ENCODE data around the gene NUDT17.
A peak's percentile ranks its signal among the peaks of the same experiment; 100 is the strongest.

The NUDT17 gene

DNA sequence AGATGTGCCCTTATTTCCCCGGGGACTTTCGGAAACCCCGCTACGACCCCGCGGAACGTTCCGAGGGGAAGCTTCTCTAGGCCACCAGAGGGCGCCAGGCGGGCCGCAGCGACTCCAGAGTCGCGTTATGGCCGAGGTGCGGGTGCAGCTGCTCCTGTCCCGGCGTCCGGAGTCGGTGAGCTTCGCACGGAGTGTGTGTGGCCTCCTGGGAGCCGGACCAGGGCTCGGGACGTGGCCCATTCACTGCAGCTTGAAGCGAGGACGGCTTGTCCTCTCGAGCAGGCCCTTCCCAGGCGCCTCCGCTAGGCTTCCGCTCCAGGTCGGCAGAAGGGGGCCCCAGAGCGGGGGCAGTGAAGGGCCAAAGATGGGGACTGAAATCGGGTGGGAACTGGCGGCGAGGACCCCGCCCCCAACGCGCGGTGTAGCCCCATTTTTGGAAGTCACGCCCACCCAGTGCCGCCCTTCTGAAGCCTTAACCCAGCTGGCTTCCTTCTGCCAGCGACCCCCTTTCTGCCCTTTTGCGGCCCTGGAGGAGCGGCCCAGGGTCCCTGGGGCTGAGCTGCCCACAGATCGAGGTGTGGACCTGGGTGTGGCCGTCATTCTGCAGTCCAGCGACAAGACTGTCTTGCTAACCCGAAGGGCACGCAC lies at the start of gene NUDT17 (continued):
- TF ChIP-seq, protein P1, sequence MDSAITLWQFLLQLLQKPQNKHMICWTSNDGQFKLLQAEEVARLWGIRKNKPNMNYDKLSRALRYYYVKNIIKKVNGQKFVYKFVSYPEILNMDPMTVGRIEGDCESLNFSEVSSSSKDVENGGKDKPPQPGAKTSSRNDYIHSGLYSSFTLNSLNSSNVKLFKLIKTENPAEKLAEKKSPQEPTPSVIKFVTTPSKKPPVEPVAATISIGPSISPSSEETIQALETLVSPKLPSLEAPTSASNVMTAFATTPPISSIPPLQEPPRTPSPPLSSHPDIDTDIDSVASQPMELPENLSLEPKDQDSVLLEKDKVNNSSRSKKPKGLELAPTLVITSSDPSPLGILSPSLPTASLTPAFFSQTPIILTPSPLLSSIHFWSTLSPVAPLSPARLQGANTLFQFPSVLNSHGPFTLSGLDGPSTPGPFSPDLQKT (IDR thresholded peaks at IDR 0.05; ENCODE audit: borderline replicate concordance, low read depth, low read length) = no peak
- TF ChIP-seq, protein P2, sequence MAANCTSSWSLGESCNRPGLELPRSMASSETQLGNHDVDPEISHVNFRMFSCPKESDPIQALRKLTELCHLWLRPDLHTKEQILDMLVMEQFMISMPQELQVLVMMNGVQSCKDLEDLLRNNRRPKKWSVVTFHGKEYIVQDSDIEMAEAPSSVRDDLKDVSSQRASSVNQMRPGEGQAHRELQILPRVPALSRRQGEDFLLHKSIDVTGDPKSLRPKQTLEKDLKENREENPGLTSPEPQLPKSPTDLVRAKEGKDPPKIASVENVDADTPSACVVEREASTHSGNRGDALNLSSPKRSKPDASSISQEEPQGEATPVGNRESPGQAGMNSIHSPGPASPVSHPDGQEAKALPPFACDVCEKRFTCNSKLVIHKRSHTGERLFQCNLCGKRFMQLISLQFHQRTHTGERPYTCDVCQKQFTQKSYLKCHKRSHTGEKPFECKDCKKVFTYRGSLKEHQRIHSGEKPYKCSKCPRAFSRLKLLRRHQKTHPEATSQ (tag by site-specific recombination; IDR thresholded peaks at IDR 0.05) = no peak
- TF ChIP-seq ZNF48 (tag by site-specific recombination; IDR thresholded peaks at IDR 0.05) (no peak), ZNF513 (tag by site-specific recombination; IDR thresholded peaks at IDR 0.05) (0 out of 2 replicates have a peak, but pooled peaks have one; percentile 6), ZNF830 (tag by site-specific recombination; IDR thresholded peaks at IDR 0.05; ENCODE audit: low read depth) (no peak), ZNF324 (tag by site-specific recombination; IDR thresholded peaks at IDR 0.05) (peak; percentile 67; the same call in 1 of the 2 replicates), ZNF394 (tag by site-specific recombination; IDR thresholded peaks at IDR 0.05; ENCODE audit: borderline replicate concordance) (peak; percentile 90), ZNF175 (tag by site-specific recombination; IDR thresholded peaks at IDR 0.05) (no peak), ZNF529 (tag by site-specific recombination; IDR thresholded peaks at IDR 0.05; ENCODE audit: insufficient replicate concordance) (no peak), ZBTB48 (tag by site-specific recombination; IDR thresholded peaks at IDR 0.05) (peak; percentile 68; the same call in 1 of the 2 replicates), SP3 (tag by site-specific recombination; IDR thresholded peaks at IDR 0.05) (peak; percentile 64; the same call in 1 of the 2 replicates), ZNF530 (tag by site-specific recombination; IDR thresholded peaks at IDR 0.05; ENCODE audit: low read depth) (no peak), CTCF (tag by site-specific recombination; IDR thresholded peaks at IDR 0.05) (peak; percentile 96), ZNF354C (tag by site-specific recombination; IDR thresholded peaks at IDR 0.05; ENCODE audit: borderline replicate concordance, low read depth) (no peak), HOXA7 (CRISPR knock-in tag; IDR thresholded peaks at IDR 0.05; ENCODE audit: borderline replicate concordance) (no peak), ZNF292 (tag by site-specific recombination; IDR thresholded peaks at IDR 0.05; ENCODE audit: borderline replicate concordance, low read depth) (no peak), FEZF1 (tag by site-specific recombination; IDR thresholded peaks at IDR 0.05) (no peak), ZNF311 (tag by site-specific recombination; IDR thresholded peaks at IDR 0.05; ENCODE audit: borderline replicate concordance) (no peak), ZNF792 (tag by site-specific recombination; IDR thresholded peaks at IDR 0.05) (no peak), ZNF174 (tag by site-specific recombination; IDR thresholded peaks at IDR 0.05) (no peak), ZNF623 (tag by site-specific recombination; IDR thresholded peaks at IDR 0.05) (no peak), ZNF660 (tag by site-specific recombination; IDR thresholded peaks at IDR 0.05) (peak; percentile 90), OSR2 (tag by site-specific recombination; IDR thresholded peaks at IDR 0.05) (no peak), ZBTB10 (tag by site-specific recombination; IDR thresholded peaks at IDR 0.05) (peak; percentile 46; the same call in 1 of the 2 replicates), ZNF416 (tag by site-specific recombination; IDR thresholded peaks at IDR 0.05) (no peak), ZNF626 (tag by site-specific recombination; IDR thresholded peaks at IDR 0.05) (no peak)
- TF ChIP-seq, protein P3, sequence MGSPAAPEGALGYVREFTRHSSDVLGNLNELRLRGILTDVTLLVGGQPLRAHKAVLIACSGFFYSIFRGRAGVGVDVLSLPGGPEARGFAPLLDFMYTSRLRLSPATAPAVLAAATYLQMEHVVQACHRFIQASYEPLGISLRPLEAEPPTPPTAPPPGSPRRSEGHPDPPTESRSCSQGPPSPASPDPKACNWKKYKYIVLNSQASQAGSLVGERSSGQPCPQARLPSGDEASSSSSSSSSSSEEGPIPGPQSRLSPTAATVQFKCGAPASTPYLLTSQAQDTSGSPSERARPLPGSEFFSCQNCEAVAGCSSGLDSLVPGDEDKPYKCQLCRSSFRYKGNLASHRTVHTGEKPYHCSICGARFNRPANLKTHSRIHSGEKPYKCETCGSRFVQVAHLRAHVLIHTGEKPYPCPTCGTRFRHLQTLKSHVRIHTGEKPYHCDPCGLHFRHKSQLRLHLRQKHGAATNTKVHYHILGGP (tag by site-specific recombination; IDR thresholded peaks at IDR 0.05) = no peak
